Measurements from ENCODE around the gene IL12RB1. TPM values are rescaled to one million over a fixed set of nuclear protein-coding genes. Genes with fewer than 3 reads are reported as not detected.

Gene IL12RB1
- total RNA-seq (7.4 TPM), polyA plus RNA-seq (3.7 TPM)
- long read RNA-seq, donor 1, partial matches to known transcripts, result 0 of 1 reads
- long read RNA-seq, donor 1, other reads (novel, unspliced or antisense), result 0 of 1 reads
- long read RNA-seq, donor 2, partial matches to known transcripts, result 99 of 114 reads
- long read RNA-seq, donor 2, other reads (novel, unspliced or antisense), result 12 of 114 reads
- long read RNA-seq, donor 3, partial matches to known transcripts, result 0 of 3 reads
- long read RNA-seq, donor 3, other reads (novel, unspliced or antisense), result 0 of 3 reads
- long read RNA-seq, donor 4, partial matches to known transcripts, result 0 of 3 reads
- long read RNA-seq, donor 4, other reads (novel, unspliced or antisense), result 0 of 3 reads
- long read RNA-seq, donor 5, partial matches to known transcripts, result 0 of 2 reads
- long read RNA-seq, donor 5, other reads (novel, unspliced or antisense), result 0 of 2 reads
- long read RNA-seq, donor 6, result 0 reads
- long read RNA-seq, donor 7, result 0 reads
- long read RNA-seq, donor 8, result 0 reads
- long read RNA-seq, donor 9, partial matches to known transcripts, result 0 of 1 reads
- long read RNA-seq, donor 9, other reads (novel, unspliced or antisense), result 0 of 1 reads
- long read RNA-seq, donor 10, partial matches to known transcripts, result 0 of 1 reads
- long read RNA-seq, donor 10, other reads (novel, unspliced or antisense), result 0 of 1 reads

DNA sequence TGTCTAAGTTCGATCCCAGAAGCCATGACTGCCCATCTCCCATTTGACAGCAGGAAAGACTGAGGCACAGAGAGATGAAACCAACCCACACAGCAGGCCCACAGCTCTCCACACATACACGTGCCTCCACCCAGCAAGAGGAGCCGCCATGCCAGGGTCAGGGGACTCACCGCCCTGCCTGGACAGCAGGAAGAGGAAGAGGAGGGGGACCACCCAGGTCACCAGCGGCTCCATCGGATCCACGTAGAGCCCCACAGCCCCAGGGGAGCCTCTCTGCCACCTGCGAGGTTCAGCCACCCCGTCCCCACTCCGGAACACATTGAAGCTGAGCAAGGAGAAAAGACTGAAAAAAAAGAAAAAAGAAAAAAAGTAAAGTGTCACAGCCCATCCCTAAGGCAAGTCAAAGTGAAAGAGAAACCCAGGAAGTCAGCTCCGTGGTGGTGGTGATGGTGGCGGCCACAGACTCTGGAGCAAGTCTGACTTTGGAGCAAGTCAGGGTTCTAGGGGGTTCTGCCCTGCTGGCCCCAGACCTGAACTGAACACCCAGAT lies at the start of gene IL12RB1:
TSS of gene IL12RB1 (minus strand) at position 345 of the 549 bp plus-strand sequence. CDS start at position 234, 111 bp downstream.
- peak in 3 of 9 donors; percentile 55 to 82 (median 68) for DNase-seq (ENCODE audit: low read depth in 6 of 9, low spot score in 9 of 9)
- peaks cover 16 to 50% of the 10 kb centered on the region in 2 donors for H3K4me1 ChIP-seq (ENCODE audit: control insufficient read depth in 2 of 2, insufficient read depth in 2 of 2, low read length in 2 of 2)
- no peaks in the 10 kb centered on the region for H3K36me3 ChIP-seq (ENCODE audit: control insufficient read depth in 2 of 2, insufficient read depth in 2 of 2, low read length in 1 of 2)
- peak within 1 kb of the TSS; percentile 90 to 94 for H3K27ac ChIP-seq (ENCODE audit: low read depth in 1 of 2, low read length in 1 of 2)
- no peaks in the 10 kb centered on the region for H3K27me3 ChIP-seq (ENCODE audit: control insufficient read depth in 2 of 2, insufficient read depth in 1 of 2, low read length in 1 of 2)
- H3K9me3 ChIP-seq (ENCODE audit: control insufficient read depth in 2 of 2, insufficient read depth in 1 of 2, low read length in 1 of 2), result no peaks in the 10 kb centered on the region
- 14% methylated on average over 12 of the region's 12 CpGs for WGBS
- H3K4me3 ChIP-seq (ENCODE audit: low read length in 2 of 2), result peak within 1 kb of the TSS; percentile 50 to 54

DNA sequence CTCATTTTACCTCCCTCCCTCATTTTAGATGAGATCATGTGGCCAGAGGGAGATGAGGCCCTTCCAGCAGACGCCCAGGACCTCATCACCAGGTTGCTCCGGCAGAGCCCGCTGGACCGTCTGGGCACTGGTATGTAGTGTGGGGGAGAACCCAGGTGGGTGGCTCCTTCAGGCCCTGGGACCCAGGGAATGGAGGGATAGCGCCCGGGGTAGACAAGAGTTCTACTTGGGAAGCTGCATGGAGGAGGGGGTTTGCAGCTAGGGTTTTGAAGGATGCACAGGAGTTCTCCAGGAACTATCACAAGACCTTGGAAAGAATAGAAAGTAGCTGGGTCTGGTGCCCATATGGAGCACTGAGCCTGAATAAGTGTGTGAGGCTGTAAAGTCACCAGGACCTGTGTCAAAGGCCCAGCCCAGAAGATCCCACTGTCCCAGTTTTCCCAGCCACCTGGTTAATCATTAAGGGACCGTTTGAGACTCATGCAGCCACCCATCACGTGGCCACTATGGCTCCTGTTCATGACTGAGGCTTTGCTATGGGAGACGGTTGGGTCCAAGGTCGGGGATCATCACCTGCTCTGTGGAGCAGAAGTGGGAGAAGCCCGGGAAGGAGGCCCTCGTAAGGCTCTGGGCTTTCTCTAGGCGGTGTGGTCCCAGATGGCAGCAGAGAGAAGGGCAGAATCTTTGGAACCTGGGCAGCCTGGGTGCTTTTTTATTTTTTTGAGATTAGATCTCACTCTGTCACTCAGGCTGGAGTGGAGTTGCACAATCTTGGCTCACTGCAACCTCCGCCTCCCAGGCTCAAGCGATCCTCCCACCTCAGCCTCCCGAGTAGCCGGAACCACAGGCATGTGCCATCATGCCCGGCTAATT lies 49.2 kb upstream of the IL12RB1 start:
- H3K27ac ChIP-seq (ENCODE audit: low read depth in 1 of 2, low read length in 1 of 2), result no peak overlapping the region
- H3K4me1 ChIP-seq (ENCODE audit: control insufficient read depth in 2 of 2, insufficient read depth in 2 of 2, low read length in 2 of 2), result no peaks in the 10 kb centered on the region
- no peak for DNase-seq (ENCODE audit: low read depth in 6 of 9, low spot score in 9 of 9)
- peaks cover 41 to 49% of the 10 kb centered on the region in 2 donors for H3K36me3 ChIP-seq (ENCODE audit: control insufficient read depth in 2 of 2, insufficient read depth in 2 of 2, low read length in 1 of 2)
- H3K27me3 ChIP-seq (ENCODE audit: control insufficient read depth in 2 of 2, insufficient read depth in 1 of 2, low read length in 1 of 2), result no peaks in the 10 kb centered on the region
- H3K4me3 ChIP-seq (ENCODE audit: low read length in 2 of 2), result no peak overlapping the region
- WGBS, result 98% methylated on average over 18 of the region's 18 CpGs
- no peaks in the 10 kb centered on the region for H3K9me3 ChIP-seq (ENCODE audit: control insufficient read depth in 2 of 2, insufficient read depth in 1 of 2, low read length in 1 of 2)

DNA sequence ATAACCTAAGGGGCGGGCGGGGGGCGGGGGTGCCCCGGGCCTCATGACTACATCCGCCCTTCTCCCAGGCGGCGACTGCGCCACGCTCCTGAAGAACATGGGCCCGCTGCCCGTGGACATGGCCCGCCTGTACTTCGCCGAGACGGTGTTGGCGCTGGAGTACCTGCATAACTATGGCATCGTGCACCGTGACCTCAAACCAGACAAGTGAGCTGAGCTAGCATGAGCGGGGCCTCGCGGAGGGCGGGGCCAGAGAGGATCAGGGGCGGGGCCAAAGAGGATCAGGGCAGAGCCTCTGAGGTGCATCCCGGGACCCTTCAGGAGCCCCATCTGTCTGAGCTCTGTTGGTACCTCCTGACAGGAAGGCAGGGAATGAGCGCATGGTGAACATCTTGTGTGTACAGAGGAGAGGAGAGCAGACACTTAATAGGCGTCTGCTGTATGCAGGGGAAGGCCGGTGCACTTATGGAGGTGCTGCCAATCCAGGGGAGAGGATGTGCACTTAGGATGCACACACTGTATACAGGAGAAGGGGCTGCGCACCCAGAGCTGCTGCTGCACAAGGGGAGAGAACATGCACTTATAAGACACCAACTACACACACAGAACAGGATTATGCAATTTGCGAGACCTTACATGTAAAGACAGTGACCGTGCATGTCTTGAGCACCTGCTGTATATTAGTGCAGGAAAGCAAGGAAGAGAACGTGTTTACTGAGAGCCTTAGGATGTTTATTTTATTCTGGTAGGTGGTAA lies 45.3 kb upstream of the IL12RB1 start:
- peaks cover 44 to 58% of the 10 kb centered on the region in 2 donors for H3K36me3 ChIP-seq (ENCODE audit: control insufficient read depth in 2 of 2, insufficient read depth in 2 of 2, low read length in 1 of 2)
- no peaks in the 10 kb centered on the region for H3K27me3 ChIP-seq (ENCODE audit: control insufficient read depth in 2 of 2, insufficient read depth in 1 of 2, low read length in 1 of 2)
- no peak overlapping the region for H3K4me3 ChIP-seq (ENCODE audit: low read length in 2 of 2)
- 93% methylated on average over 31 of the region's 31 CpGs for WGBS
- no peak overlapping the region for H3K27ac ChIP-seq (ENCODE audit: low read depth in 1 of 2, low read length in 1 of 2)
- H3K9me3 ChIP-seq (ENCODE audit: control insufficient read depth in 2 of 2, insufficient read depth in 1 of 2, low read length in 1 of 2), result no peaks in the 10 kb centered on the region
- H3K4me1 ChIP-seq (ENCODE audit: control insufficient read depth in 2 of 2, insufficient read depth in 2 of 2, low read length in 2 of 2), result no peaks in the 10 kb centered on the region
- no peak for DNase-seq (ENCODE audit: low read depth in 6 of 9, low spot score in 9 of 9)

DNA sequence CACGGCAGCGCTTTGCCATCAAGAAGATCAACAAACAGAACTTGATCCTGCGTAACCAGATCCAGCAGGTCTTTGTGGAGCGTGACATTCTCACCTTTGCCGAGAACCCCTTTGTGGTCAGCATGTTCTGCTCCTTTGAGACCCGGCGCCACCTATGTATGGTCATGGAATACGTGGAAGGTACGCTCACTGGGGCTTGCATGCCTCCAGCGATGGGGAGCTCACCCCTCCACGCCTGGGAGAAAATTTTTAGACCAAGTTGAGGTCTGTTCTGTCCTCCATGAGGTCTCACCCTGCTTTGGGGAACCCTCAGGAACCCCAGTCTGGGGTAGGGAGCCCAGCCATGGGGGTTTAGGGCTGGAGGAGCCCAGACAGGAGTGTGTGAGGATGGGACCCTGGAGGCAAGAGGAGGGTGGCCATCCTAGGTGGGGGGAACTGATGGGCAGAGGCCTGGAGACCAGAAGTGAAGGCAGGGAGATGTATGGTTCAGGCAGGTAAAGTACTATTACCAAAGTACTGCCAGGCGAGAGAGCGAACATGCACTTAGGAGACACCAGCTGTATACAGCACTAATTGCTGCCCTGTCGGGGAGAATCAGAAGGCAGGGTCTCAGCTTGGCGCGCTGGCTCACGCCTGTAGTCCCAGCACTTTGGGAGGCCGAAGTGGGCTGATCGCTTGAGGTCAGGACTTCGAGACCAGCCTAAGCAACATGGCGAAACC lies 43.9 kb upstream of the IL12RB1 start:
- peaks cover 41 to 54% of the 10 kb centered on the region in 2 donors for H3K36me3 ChIP-seq (ENCODE audit: control insufficient read depth in 2 of 2, insufficient read depth in 2 of 2, low read length in 1 of 2)
- no peak for DNase-seq (ENCODE audit: low read depth in 6 of 9, low spot score in 9 of 9)
- H3K27me3 ChIP-seq (ENCODE audit: control insufficient read depth in 2 of 2, insufficient read depth in 1 of 2, low read length in 1 of 2), result no peaks in the 10 kb centered on the region
- no peak overlapping the region for H3K4me3 ChIP-seq (ENCODE audit: low read length in 2 of 2)
- 96% methylated on average over 21 of the region's 21 CpGs for WGBS
- H3K9me3 ChIP-seq (ENCODE audit: control insufficient read depth in 2 of 2, insufficient read depth in 1 of 2, low read length in 1 of 2), result no peaks in the 10 kb centered on the region
- no peaks in the 10 kb centered on the region for H3K4me1 ChIP-seq (ENCODE audit: control insufficient read depth in 2 of 2, insufficient read depth in 2 of 2, low read length in 2 of 2)
- H3K27ac ChIP-seq (ENCODE audit: low read depth in 1 of 2, low read length in 1 of 2), result no peak overlapping the region

DNA sequence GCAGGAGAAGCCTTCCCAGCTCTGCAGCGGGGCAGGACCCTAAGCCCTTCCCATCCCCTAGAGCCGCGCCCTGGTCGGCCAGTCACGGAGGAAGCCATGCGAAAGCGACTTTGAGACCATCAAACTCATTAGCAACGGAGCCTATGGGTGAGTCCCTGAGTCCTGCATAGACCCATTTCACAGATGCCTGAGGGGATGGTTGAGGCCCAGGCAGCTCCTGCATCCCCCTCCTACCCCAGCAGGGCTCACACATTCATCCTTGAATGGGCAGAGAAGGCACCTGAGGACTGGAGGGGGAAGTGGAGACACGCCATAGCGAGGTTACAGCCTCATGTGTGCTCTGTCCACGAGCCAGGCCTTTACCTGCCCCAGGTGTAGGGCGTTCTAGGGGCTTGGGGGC lies 42.1 kb upstream of the IL12RB1 start:
- no peak overlapping the region for H3K4me3 ChIP-seq (ENCODE audit: low read length in 2 of 2)
- H3K9me3 ChIP-seq (ENCODE audit: control insufficient read depth in 2 of 2, insufficient read depth in 1 of 2, low read length in 1 of 2), result no peaks in the 10 kb centered on the region
- H3K4me1 ChIP-seq (ENCODE audit: control insufficient read depth in 2 of 2, insufficient read depth in 2 of 2, low read length in 2 of 2), result no peaks in the 10 kb centered on the region
- H3K27me3 ChIP-seq (ENCODE audit: control insufficient read depth in 2 of 2, insufficient read depth in 1 of 2, low read length in 1 of 2), result no peaks in the 10 kb centered on the region
- peaks cover 37 to 48% of the 10 kb centered on the region in 2 donors for H3K36me3 ChIP-seq (ENCODE audit: control insufficient read depth in 2 of 2, insufficient read depth in 2 of 2, low read length in 1 of 2)
- no peak for DNase-seq (ENCODE audit: low read depth in 6 of 9, low spot score in 9 of 9)
- no peak overlapping the region for H3K27ac ChIP-seq (ENCODE audit: low read depth in 1 of 2, low read length in 1 of 2)
- 98% methylated on average over 12 of the region's 12 CpGs for WGBS

DNA sequence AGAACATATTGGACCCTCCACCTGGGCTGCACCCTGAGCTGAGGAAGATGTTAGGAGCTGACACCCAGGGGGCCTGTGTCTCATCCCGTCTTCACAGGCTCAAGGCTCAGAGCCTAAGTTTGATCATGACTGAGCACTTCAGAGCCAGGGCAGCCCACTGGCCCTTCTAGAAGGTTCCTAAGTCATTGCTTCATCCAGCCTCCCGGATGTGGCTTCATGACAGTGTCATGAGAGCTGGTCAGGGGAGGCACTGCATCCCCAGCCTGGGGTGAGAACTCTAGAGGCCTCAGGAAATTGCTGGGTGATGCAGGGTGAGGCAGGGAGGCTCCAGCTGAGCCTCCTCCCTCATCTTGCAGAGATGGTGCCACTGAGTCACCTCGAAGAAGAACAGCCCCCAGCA lies 41.3 kb upstream of the IL12RB1 start:
- H3K4me3 ChIP-seq (ENCODE audit: low read length in 2 of 2), result no peak overlapping the region
- H3K9me3 ChIP-seq (ENCODE audit: control insufficient read depth in 2 of 2, insufficient read depth in 1 of 2, low read length in 1 of 2), result no peaks in the 10 kb centered on the region
- H3K27me3 ChIP-seq (ENCODE audit: control insufficient read depth in 2 of 2, insufficient read depth in 1 of 2, low read length in 1 of 2), result no peaks in the 10 kb centered on the region
- no peak for DNase-seq (ENCODE audit: low read depth in 6 of 9, low spot score in 9 of 9)
- H3K36me3 ChIP-seq (ENCODE audit: control insufficient read depth in 2 of 2, insufficient read depth in 2 of 2, low read length in 1 of 2), result peaks cover 43 to 49% of the 10 kb centered on the region in 2 donors
- H3K27ac ChIP-seq (ENCODE audit: low read depth in 1 of 2, low read length in 1 of 2), result no peak overlapping the region
- H3K4me1 ChIP-seq (ENCODE audit: control insufficient read depth in 2 of 2, insufficient read depth in 2 of 2, low read length in 2 of 2), result no peaks in the 10 kb centered on the region
- 94% methylated on average over 3 of the region's 3 CpGs for WGBS

DNA sequence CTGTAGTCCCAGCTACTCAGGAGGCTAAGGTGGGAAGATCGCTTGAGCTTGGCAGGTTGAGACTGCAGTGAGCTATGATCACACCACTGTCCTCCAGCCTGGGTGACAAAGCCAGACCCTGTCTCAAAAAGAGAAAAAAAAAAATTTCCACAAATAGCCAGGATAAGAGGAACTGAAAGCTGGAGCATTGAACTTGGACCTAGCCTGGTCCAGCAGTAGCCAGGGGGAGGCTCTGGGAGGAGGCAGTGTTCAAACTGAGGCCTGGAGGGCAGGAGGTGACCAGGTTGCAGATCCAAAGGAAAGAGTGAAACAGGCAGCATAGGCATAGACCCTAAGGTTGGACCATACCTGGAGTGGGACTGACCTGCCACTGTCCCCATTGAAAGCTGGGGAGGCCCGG lies 39.4 kb upstream of the IL12RB1 start:
- 99% methylated on average over 2 of the region's 2 CpGs for WGBS
- DNase-seq (ENCODE audit: low read depth in 6 of 9, low spot score in 9 of 9), result no peak
- no peaks in the 10 kb centered on the region for H3K27me3 ChIP-seq (ENCODE audit: control insufficient read depth in 2 of 2, insufficient read depth in 1 of 2, low read length in 1 of 2)
- H3K9me3 ChIP-seq (ENCODE audit: control insufficient read depth in 2 of 2, insufficient read depth in 1 of 2, low read length in 1 of 2), result no peaks in the 10 kb centered on the region
- H3K36me3 ChIP-seq (ENCODE audit: control insufficient read depth in 2 of 2, insufficient read depth in 2 of 2, low read length in 1 of 2), result peaks cover 39 to 50% of the 10 kb centered on the region in 2 donors
- no peaks in the 10 kb centered on the region for H3K4me1 ChIP-seq (ENCODE audit: control insufficient read depth in 2 of 2, insufficient read depth in 2 of 2, low read length in 2 of 2)
- no peak overlapping the region for H3K4me3 ChIP-seq (ENCODE audit: low read length in 2 of 2)
- no peak overlapping the region for H3K27ac ChIP-seq (ENCODE audit: low read depth in 1 of 2, low read length in 1 of 2)

DNA sequence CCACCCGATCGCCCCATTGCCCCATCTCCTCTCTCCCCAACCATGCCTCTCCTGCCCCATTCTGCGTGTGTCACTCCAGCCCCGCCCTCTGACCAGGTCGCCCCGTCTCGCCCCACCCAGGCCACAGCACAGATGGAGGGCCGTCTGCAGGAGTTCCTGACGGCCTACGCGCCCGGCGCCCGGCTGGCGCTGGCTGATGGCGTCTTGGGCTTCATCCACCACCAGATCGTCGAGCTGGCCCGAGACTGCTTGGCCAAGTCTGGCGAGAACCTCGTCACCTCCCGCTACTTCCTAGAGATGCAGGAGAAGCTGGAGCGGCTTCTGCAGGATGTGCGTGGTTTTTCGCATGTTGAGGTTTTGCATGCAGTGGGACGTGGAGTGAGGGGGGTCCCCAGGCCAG lies 37.1 kb upstream of the IL12RB1 start:
- no peaks in the 10 kb centered on the region for H3K9me3 ChIP-seq (ENCODE audit: control insufficient read depth in 2 of 2, insufficient read depth in 1 of 2, low read length in 1 of 2)
- peaks cover 31 to 34% of the 10 kb centered on the region in 2 donors for H3K36me3 ChIP-seq (ENCODE audit: control insufficient read depth in 2 of 2, insufficient read depth in 2 of 2, low read length in 1 of 2)
- peaks cover 6 to 15% of the 10 kb centered on the region in 2 donors for H3K4me1 ChIP-seq (ENCODE audit: control insufficient read depth in 2 of 2, insufficient read depth in 2 of 2, low read length in 2 of 2)
- DNase-seq (ENCODE audit: low read depth in 6 of 9, low spot score in 9 of 9), result no peak
- 95% methylated on average over 26 of the region's 26 CpGs for WGBS
- no peaks in the 10 kb centered on the region for H3K27me3 ChIP-seq (ENCODE audit: control insufficient read depth in 2 of 2, insufficient read depth in 1 of 2, low read length in 1 of 2)
- no peak overlapping the region for H3K4me3 ChIP-seq (ENCODE audit: low read length in 2 of 2)
- H3K27ac ChIP-seq (ENCODE audit: low read depth in 1 of 2, low read length in 1 of 2), result no peak overlapping the region
